Muscle of arm (tissue), 14 donors: ENCODE measurements around the gene CD300C. TPM values are rescaled to one million over a fixed set of nuclear protein-coding genes. Genes with fewer than 3 reads are reported as not detected.
"Not testable (repeated sequence)": the region's sequence is repeated elsewhere in the genome, so short reads cannot be mapped to it uniquely, and the experiment has no call there.

ENCODE experiments used
- DNase-seq: peaks from one replicate; pipeline ENCODE4 v3.0.0-alpha.2; 2013
- long read RNA-seq, 11 donors: transcript quantifications; one replicate each; lab custom pipeline, GENCODE V29; 2026
- polyA plus RNA-seq, 12 donors: library from polyadenylated mRNA; unstranded; fragments of 120-200 nt; gene quantifications; one replicate each; pipeline ENCODE4 v1.2.1, GENCODE V29; 2013; ENCODE audit not compliant: insufficient read length in 12 of 12

The CD300C gene
- polyA plus RNA-seq: under 1 TPM in 10 of 12 donors, not detected in 2; 0.18 to 0.76 (median 0.52) TPM
- long read RNA-seq, donor 1, partial matches to known transcripts: 0 of 1 reads
- long read RNA-seq, donor 1, other reads (novel, unspliced or antisense): 0 of 1 reads
- long read RNA-seq, donor 2: 0 reads
- long read RNA-seq, donor 3: 0 reads
- long read RNA-seq, donor 4: 0 reads
- long read RNA-seq, donor 5: 0 reads
- long read RNA-seq, donor 6: 0 reads
- long read RNA-seq, donor 7, partial matches to known transcripts: 0 of 1 reads
- long read RNA-seq, donor 7, other reads (novel, unspliced or antisense): 0 of 1 reads
- long read RNA-seq, donor 8: 0 reads
- long read RNA-seq, donor 9: 0 reads
- long read RNA-seq, donor 10: 0 reads
- long read RNA-seq, donor 11: 0 reads

GRCh38 chr17:74545843-74546230 is at the start of gene CD300C:
CD300C (minus strand) TSS chr17:74546115; CDS start chr17:74545782, 333 bp downstream.
- no peak for DNase-seq

GRCh38 chr17:74595037-74595750 is 49.3 kb upstream of the CD300C start:
- DNase-seq: no peak

GRCh38 chr17:74592087-74592990 is 46.4 kb upstream of the CD300C start, which contains the start of gene CD300LD:
CD300LD (minus strand) TSS chr17:74592283; CDS start chr17:74592202, 81 bp downstream.
- DNase-seq: no peak

- DNase-seq: no peak
Measured at GRCh38 chr17:74591503-74591902, 45.6 kb upstream of the CD300C start.

GRCh38 chr17:74585711-74586110 is 39.8 kb upstream of the CD300C start:
- no peak for DNase-seq

GRCh38 chr17:74584292-74585060 is 38.6 kb upstream of the CD300C start:
- no peak for DNase-seq

GRCh38 chr17:74582633-74583032 is 36.7 kb upstream of the CD300C start:
- DNase-seq: no peak

- DNase-seq: no peak
Measured at GRCh38 chr17:74579900-74580299, 34.0 kb upstream of the CD300C start.

GRCh38 chr17:74578979-74579378 is 33.1 kb upstream of the CD300C start:
- DNase-seq: no peak

- DNase-seq: no peak
Measured at GRCh38 chr17:74574489-74575142, 28.7 kb upstream of the CD300C start.

- not testable (repeated sequence) for DNase-seq
Measured at GRCh38 chr17:74573635-74574034, 27.7 kb upstream of the CD300C start.

- no peak for DNase-seq
Measured at GRCh38 chr17:74573169-74573568, 27.3 kb upstream of the CD300C start.

GRCh38 chr17:74571621-74572270 is 25.8 kb upstream of the CD300C start:
- DNase-seq: no peak

GRCh38 chr17:74569020-74570003 is 23.4 kb upstream of the CD300C start:
- peak; percentile 11 for DNase-seq

GRCh38 chr17:74568106-74568873 is 22.4 kb upstream of the CD300C start:
- DNase-seq: no peak

GRCh38 chr17:74567397-74567796 is 21.5 kb upstream of the CD300C start, which contains the start of gene CD300H:
CD300H (minus strand) TSS chr17:74567509.
- no peak for DNase-seq

- no peak for DNase-seq
Measured at GRCh38 chr17:74566132-74566753, 20.3 kb upstream of the CD300C start.
